AG08396 (cell line): ENCODE measurements around the gene ANKRD44.

Experiments
- DNase-seq: peaks from one replicate; pipeline ENCODE4 v3.0.0; 2012; ENCODE audit warnings: low spot score, mixed read lengths

ANKRD44 gene

GRCh38 chr2:197109326-197109725, 201.3 kb downstream of the ANKRD44 start:
- no peak for DNase-seq

- DNase-seq, result peak; percentile 24
Measured at GRCh38 chr2:197108758-197109157, 201.8 kb downstream of the ANKRD44 start.

- peak; percentile 37 for DNase-seq
Measured at GRCh38 chr2:197107291-197108269, 203.0 kb downstream of the ANKRD44 start.

GRCh38 chr2:197103363-197103762, 207.2 kb downstream of the ANKRD44 start:
- no peak for DNase-seq

- DNase-seq, result no peak
Measured at GRCh38 chr2:197102231-197102630, 208.3 kb downstream of the ANKRD44 start.

GRCh38 chr2:197101519-197101918, 209.1 kb downstream of the ANKRD44 start:
- DNase-seq, result no peak

GRCh38 chr2:197097578-197098366, 212.8 kb downstream of the ANKRD44 start:
- DNase-seq, result peak; percentile 35

- no peak for DNase-seq
Measured at GRCh38 chr2:197096649-197097048, 213.9 kb downstream of the ANKRD44 start.

- DNase-seq, result no peak
Measured at GRCh38 chr2:197092431-197092830, 218.1 kb downstream of the ANKRD44 start.

GRCh38 chr2:197090742-197091367, 219.7 kb downstream of the ANKRD44 start:
- DNase-seq, result no peak

- no peak for DNase-seq
Measured at GRCh38 chr2:197089655-197090054, 220.9 kb downstream of the ANKRD44 start.

- no peak for DNase-seq
Measured at GRCh38 chr2:197088694-197089093, 221.9 kb downstream of the ANKRD44 start.

- DNase-seq, result no peak
Measured at GRCh38 chr2:197086500-197086899, 224.1 kb downstream of the ANKRD44 start.

- DNase-seq, result no peak
Measured at GRCh38 chr2:197085665-197086064, 224.9 kb downstream of the ANKRD44 start.

- DNase-seq, result no peak
Measured at GRCh38 chr2:197081294-197081693, 229.3 kb downstream of the ANKRD44 start.

GRCh38 chr2:197080578-197081216, 229.9 kb downstream of the ANKRD44 start:
- no peak for DNase-seq

GRCh38 chr2:197079832-197080555, 230.6 kb downstream of the ANKRD44 start:
- DNase-seq, result peak; percentile 8

- peak; percentile 17 for DNase-seq
Measured at GRCh38 chr2:197079414-197079813, 231.2 kb downstream of the ANKRD44 start.

- no peak for DNase-seq
Measured at GRCh38 chr2:197078535-197078934, 232.0 kb downstream of the ANKRD44 start.

- no peak for DNase-seq
Measured at GRCh38 chr2:197077336-197077735, 233.2 kb downstream of the ANKRD44 start.

GRCh38 chr2:197076652-197077051, 233.9 kb downstream of the ANKRD44 start:
- no peak for DNase-seq
